SK-N-SH (cell line): Measurements from ENCODE around the gene MAP4K4. TPM values are rescaled to one million over a fixed set of nuclear protein-coding genes. Genes with fewer than 3 reads are reported as not detected.

ENCODE experiments used
- CTCF ChIA-PET: fragments of 300-600, 350-600 bp; formaldehyde crosslinking; extraction: SDS; loops from one replicate; lab custom pipeline; 2021; lab: Yijun Ruan, JAX
- POLR2A ChIA-PET: fragments of 350-600 bp; sonication (Branson Sonifier 250); formaldehyde crosslinking; extraction: SDS; loops from one replicate; lab custom pipeline; 2020; ENCODE audit warnings: antibody characterized with exemption, inconsistent platforms; lab: Yijun Ruan, JAX
- DNase-seq: peaks from one replicate; pipeline ENCODE4 v3.0.0; 2012
- H2AFZ ChIP-seq: fragments of 200-600 bp; sonication (generic); 2 replicates; pipeline ENCODE4 v1.8.1; 2016; ENCODE audit warnings: antibody characterized with exemption, mild to moderate bottlenecking, low read depth
- H3F3A ChIP-seq: fragments of 200-600 bp; sonication (generic); replicated peaks from 2 replicates; pipeline ENCODE3; 2016; ENCODE audit warnings: antibody characterized with exemption, mild to moderate bottlenecking; ENCODE audit not compliant: insufficient read depth
- H3K27ac ChIP-seq, 2 experiments: fragments of 200-500 bp in 1 of 2; fragments of 200-600 bp in 1 of 2; sonication (Bioruptor generic) in 1 of 2; sonication (generic), shearing (Covaris generic) in 1 of 2; 2 replicates each; pipeline versions ENCODE4 v1.5.1 to v1.6.1; 2014 to 2016; ENCODE audit warnings: low read depth in 2 of 2, inconsistent platforms in 1 of 2, low read length in 1 of 2, mild to moderate bottlenecking in 1 of 2, mixed read lengths in 1 of 2
- H3K27me3 ChIP-seq: fragments of 200-600 bp; sonication (generic), shearing (Covaris generic); 2 replicates; pipeline ENCODE4 v1.6.1; 2016; ENCODE audit warnings: mixed run types; ENCODE audit not compliant: insufficient read depth
- H3K36me3 ChIP-seq, 2 experiments: fragments of 200-500 bp in 1 of 2; fragments of 200-600 bp in 1 of 2; sonication (Bioruptor generic) in 1 of 2; sonication (generic) in 1 of 2; replicated peaks in 1 of 2; 2 replicates each; pipeline versions ENCODE3 to v1.5.1; 2014 to 2016; ENCODE audit warnings: low read length in 1 of 2, mild to moderate bottlenecking in 1 of 2; ENCODE audit not compliant: insufficient read depth in 2 of 2, control insufficient read depth in 1 of 2
- H3K4me1 ChIP-seq, 2 experiments: fragments of 200-500 bp in 1 of 2; fragments of 200-600 bp in 1 of 2; sonication (Bioruptor generic) in 1 of 2; sonication (generic), shearing (Covaris generic) in 1 of 2; 2 replicates each; pipeline versions ENCODE4 v1.5.1 to v1.6.1; 2014 to 2016; ENCODE audit warnings: low read depth in 1 of 2, low read length in 1 of 2, mixed run types in 1 of 2; ENCODE audit not compliant: insufficient read depth in 2 of 2, control insufficient read depth in 1 of 2
- H3K4me2 ChIP-seq: fragments of 200-600 bp; sonication (generic), shearing (Covaris generic); 2 replicates; pipeline ENCODE4 v1.6.1; 2017; ENCODE audit warnings: mixed run types
- H3K4me3 ChIP-seq, 2 experiments: fragments of 200-500 bp in 1 of 2; fragments of 200-600 bp in 1 of 2; sonication (Bioruptor generic) in 1 of 2; sonication (generic), shearing (Covaris generic) in 1 of 2; 2 replicates each; pipeline versions ENCODE4 v1.5.1 to v1.8.1; 2014 to 2016; ENCODE audit warnings: low read depth in 2 of 2, inconsistent platforms in 1 of 2, low read length in 1 of 2, mild to moderate bottlenecking in 1 of 2, mixed read lengths in 1 of 2, moderate library complexity in 1 of 2
- H3K79me2 ChIP-seq: fragments of 200-600 bp; sonication (generic); 2 replicates; pipeline ENCODE4 v1.8.1; 2017; ENCODE audit warnings: mild to moderate bottlenecking; ENCODE audit not compliant: insufficient read depth
- H3K9ac ChIP-seq: fragments of 200-600 bp; sonication (generic); 2 replicates; pipeline ENCODE4 v1.6.1; 2017; ENCODE audit warnings: mixed run types
- H3K9me2 ChIP-seq: fragments of 200-600 bp; sonication (generic); 2 replicates; pipeline ENCODE4 v1.6.1; 2017; ENCODE audit warnings: mixed run types
- H3K9me3 ChIP-seq: fragments of 200-600 bp; sonication (generic); 2 replicates; pipeline ENCODE4 v1.6.1; 2017; ENCODE audit warnings: mixed run types, mild to moderate bottlenecking, moderate library complexity
- H4K20me1 ChIP-seq: fragments of 200-600 bp; sonication (generic); 2 replicates; pipeline ENCODE4 v1.6.1; 2017; ENCODE audit warnings: mild to moderate bottlenecking, mixed run types; ENCODE audit not compliant: insufficient read depth
- ELF1 ChIP-seq: IDR thresholded peaks from 2 replicates; pipeline ENCODE4 v1.4.0; 2012
- EP300 ChIP-seq, 2 experiments: IDR thresholded peaks; 2 replicates each; pipeline versions ENCODE4 v1.4.0 to v1.6.1; 2012; ENCODE audit warnings: borderline replicate concordance in 1 of 2, low read depth in 1 of 2, low read length in 1 of 2
- FOSL2 ChIP-seq: IDR thresholded peaks from 2 replicates; pipeline ENCODE4 v1.4.0; 2012; ENCODE audit warnings: low read depth, mild to moderate bottlenecking, moderate library complexity, borderline replicate concordance
- FOXJ3 ChIP-seq: sonication (generic); formaldehyde crosslinking; IDR thresholded peaks from 2 replicates; pipeline ENCODE4 v1.5.1; 2020; ENCODE audit warnings: mild to moderate bottlenecking, missing genetic modification reagents
- FOXM1 ChIP-seq: IDR thresholded peaks from 2 replicates; pipeline ENCODE4 v1.4.0; 2012; ENCODE audit warnings: low read depth, mild to moderate bottlenecking
- GABPA ChIP-seq: IDR thresholded peaks from 2 replicates; pipeline ENCODE4 v1.4.0; 2012; ENCODE audit warnings: low read depth, mild to moderate bottlenecking
- JUND ChIP-seq: IDR thresholded peaks from 2 replicates; pipeline ENCODE4 v1.4.0; 2012
- MEF2A ChIP-seq: IDR thresholded peaks from 2 replicates; pipeline ENCODE4 v1.4.0; 2012; ENCODE audit warnings: low read depth, borderline replicate concordance
- MXI1 ChIP-seq: IDR thresholded peaks from 2 replicates; pipeline ENCODE4 v1.6.1; 2012; ENCODE audit warnings: mild to moderate bottlenecking, low read depth, low read length, improper control_type of control experiment
- NFIC ChIP-seq: IDR thresholded peaks from 2 replicates; pipeline ENCODE4 v1.4.0; 2012; ENCODE audit warnings: borderline replicate concordance
- NRF1 ChIP-seq: IDR thresholded peaks from 2 replicates; pipeline ENCODE4 v1.6.1; 2012; ENCODE audit warnings: low read depth, mild to moderate bottlenecking, low read length
- POLR2AphosphoS5 ChIP-seq: IDR thresholded peaks from 2 replicates; pipeline ENCODE4 v1.6.1; 2012; ENCODE audit warnings: low read depth, low read length
- TCF12 ChIP-seq: IDR thresholded peaks from 2 replicates; pipeline ENCODE4 v1.4.0; 2012
- YY1 ChIP-seq: IDR thresholded peaks from 2 replicates; pipeline ENCODE4 v1.4.0; 2012; ENCODE audit warnings: low read depth, mild to moderate bottlenecking
- WGBS: methylation state at CpG from one replicate; pipeline ENCODE4 v1.1.6; 2017; ENCODE audit warnings: low lambda C conversion rate; 5-methylcytosine and 5-hydroxymethylcytosine counted together
- polyA plus RNA-seq, 3 experiments: library from polyadenylated mRNA; depleted of rRNA; stranded (reverse); fragments of >200 nt; gene quantifications; 2 replicates each; pipeline ENCODE4 v1.2.3, GENCODE V29; 2012
- TF ChIP-seq, protein P1 (sequence below): IDR thresholded peaks from 2 replicates; pipeline ENCODE4 v1.6.1; 2012; ENCODE audit warnings: mild to moderate bottlenecking, low read depth, low read length, moderate library complexity
- TF ChIP-seq, protein P2 (sequence below): IDR thresholded peaks from 2 replicates; pipeline ENCODE4 v1.4.0; 2012; ENCODE audit warnings: low read depth, borderline replicate concordance
- TF ChIP-seq, protein P3 (sequence below): IDR thresholded peaks from 2 replicates; pipeline ENCODE4; 2012
- TF ChIP-seq, protein P4 (sequence below): IDR thresholded peaks from 2 replicates; pipeline ENCODE4 v1.4.0; 2012; ENCODE audit warnings: low read depth
- TF ChIP-seq, protein P5 (sequence below): IDR thresholded peaks from 2 replicates; pipeline ENCODE4 v1.4.0; 2012; ENCODE audit warnings: low read depth, borderline replicate concordance

MAP4K4 gene
- polyA plus RNA-seq, 1 of the 3 experiments (the other 2 are of a cell fraction), result 72.9 TPM

DNA sequence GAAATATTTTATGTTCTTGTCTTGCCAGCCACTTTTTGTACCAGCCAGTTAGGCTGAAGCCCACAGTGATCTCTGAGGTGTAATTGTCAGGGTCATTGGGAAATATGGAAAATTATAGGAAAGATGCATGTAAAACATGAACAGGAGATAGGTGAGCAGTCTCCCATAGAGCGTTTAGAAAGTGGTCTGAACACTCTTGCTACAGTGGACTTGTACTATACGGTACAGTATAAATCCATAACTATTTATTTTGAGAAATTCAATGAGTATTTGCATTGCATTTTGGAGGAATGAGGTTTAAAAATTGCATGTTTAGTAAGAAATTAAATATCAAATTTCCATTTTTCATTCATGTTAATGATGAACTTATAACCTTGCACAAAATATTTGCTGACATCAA is 20.8 kb upstream of the MAP4K4 start (continued):
- TF ChIP-seq, protein P1, sequence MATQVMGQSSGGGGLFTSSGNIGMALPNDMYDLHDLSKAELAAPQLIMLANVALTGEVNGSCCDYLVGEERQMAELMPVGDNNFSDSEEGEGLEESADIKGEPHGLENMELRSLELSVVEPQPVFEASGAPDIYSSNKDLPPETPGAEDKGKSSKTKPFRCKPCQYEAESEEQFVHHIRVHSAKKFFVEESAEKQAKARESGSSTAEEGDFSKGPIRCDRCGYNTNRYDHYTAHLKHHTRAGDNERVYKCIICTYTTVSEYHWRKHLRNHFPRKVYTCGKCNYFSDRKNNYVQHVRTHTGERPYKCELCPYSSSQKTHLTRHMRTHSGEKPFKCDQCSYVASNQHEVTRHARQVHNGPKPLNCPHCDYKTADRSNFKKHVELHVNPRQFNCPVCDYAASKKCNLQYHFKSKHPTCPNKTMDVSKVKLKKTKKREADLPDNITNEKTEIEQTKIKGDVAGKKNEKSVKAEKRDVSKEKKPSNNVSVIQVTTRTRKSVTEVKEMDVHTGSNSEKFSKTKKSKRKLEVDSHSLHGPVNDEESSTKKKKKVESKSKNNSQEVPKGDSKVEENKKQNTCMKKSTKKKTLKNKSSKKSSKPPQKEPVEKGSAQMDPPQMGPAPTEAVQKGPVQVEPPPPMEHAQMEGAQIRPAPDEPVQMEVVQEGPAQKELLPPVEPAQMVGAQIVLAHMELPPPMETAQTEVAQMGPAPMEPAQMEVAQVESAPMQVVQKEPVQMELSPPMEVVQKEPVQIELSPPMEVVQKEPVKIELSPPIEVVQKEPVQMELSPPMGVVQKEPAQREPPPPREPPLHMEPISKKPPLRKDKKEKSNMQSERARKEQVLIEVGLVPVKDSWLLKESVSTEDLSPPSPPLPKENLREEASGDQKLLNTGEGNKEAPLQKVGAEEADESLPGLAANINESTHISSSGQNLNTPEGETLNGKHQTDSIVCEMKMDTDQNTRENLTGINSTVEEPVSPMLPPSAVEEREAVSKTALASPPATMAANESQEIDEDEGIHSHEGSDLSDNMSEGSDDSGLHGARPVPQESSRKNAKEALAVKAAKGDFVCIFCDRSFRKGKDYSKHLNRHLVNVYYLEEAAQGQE, result no peak
- TF ChIP-seq EP300 (IDR thresholded peaks at IDR 0.05; ENCODE audit: borderline replicate concordance in 1 of 2, low read depth in 1 of 2, low read length in 1 of 2) (no peak), MEF2A (no peak), MXI1 (no peak), FOXM1 (no peak), ELF1 (no peak)

DNA sequence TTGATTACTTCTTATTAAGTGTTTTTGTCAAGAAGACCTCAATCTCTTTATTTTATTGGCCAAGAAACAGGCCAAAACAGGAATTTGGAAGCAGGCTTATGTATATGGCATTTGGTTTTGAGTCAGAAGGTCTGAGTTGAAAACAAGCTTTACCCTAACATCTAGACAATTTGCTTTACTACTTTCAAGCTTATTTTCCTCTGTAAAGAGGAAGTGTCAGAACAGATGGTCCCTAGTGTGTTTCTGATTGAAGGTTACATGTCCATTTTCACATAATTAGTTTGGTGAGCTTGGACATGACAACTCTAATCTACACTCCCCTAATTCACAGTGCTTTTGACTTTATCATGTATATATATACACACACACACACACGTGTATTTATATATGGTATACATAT is 19.8 kb upstream of the MAP4K4 start:
- no peak for DNase-seq
- 0 out of 2 replicates have a peak, but pooled peaks cover 2% of the 10 kb centered on the region for H3K9me3 ChIP-seq
- no peaks in the 10 kb centered on the region for H3K9me2 ChIP-seq
- no peak overlapping the region for H3K4me2 ChIP-seq
- no peaks in the 10 kb centered on the region for H3K79me2 ChIP-seq
- H3K27me3 ChIP-seq, result no peaks in the 10 kb centered on the region
- no peaks in the 10 kb centered on the region for H3F3A ChIP-seq
- TF ChIP-seq JUND (no peak), POLR2AphosphoS5 (no peak), FOXJ3 (CRISPR knock-in tag) (no peak)
- ChIA-PET POLR2A (no interaction called here), CTCF (no interaction called here)
- H3K36me3 ChIP-seq, result no peaks in the 10 kb centered on the region
- no peaks in the 10 kb centered on the region for H4K20me1 ChIP-seq
- 25% methylated on average over 1 of the region's 1 CpG for WGBS
- H3K4me3 ChIP-seq, result no peak overlapping the region
- no peak overlapping the region for H3K27ac ChIP-seq
- no peaks in the 10 kb centered on the region for H3K4me1 ChIP-seq
- H2AFZ ChIP-seq, result no peak overlapping the region
- H3K9ac ChIP-seq, result no peak overlapping the region

DNA sequence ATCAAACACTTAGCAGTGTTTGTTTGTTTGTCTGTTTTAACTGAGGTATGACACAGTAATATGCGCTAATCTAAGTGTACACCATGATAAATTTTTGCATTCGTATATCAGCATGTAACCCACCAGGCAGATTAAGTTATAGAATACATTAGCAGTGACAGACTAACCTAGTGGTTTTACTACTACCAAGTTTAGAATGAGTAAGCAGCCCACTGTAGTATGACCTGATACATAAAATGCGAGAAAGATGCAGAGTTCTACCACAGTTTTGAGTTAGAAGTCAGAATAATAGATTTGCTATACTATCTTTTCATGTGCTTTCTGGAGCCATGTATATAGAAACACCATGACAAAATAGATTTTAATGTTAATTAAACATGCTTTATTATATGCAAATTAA is 19.1 kb upstream of the MAP4K4 start:
- no peaks in the 10 kb centered on the region for H3K4me1 ChIP-seq
- no peak overlapping the region for H3K27ac ChIP-seq
- H3K79me2 ChIP-seq, result no peaks in the 10 kb centered on the region
- no peaks in the 10 kb centered on the region for H3K9me3 ChIP-seq
- CTCF ChIA-PET, result no interaction called here
- no peaks in the 10 kb centered on the region for H3K27me3 ChIP-seq
- no peak overlapping the region for H3K4me3 ChIP-seq
- no peak overlapping the region for H2AFZ ChIP-seq
- no peak overlapping the region for H3K4me2 ChIP-seq
- H3K36me3 ChIP-seq, result no peaks in the 10 kb centered on the region
- no peak overlapping the region for H3K9ac ChIP-seq
- no peaks in the 10 kb centered on the region for H4K20me1 ChIP-seq
- WGBS, result 97% methylated on average over 3 of the region's 3 CpGs
- POLR2A ChIA-PET, result no interaction called here
- DNase-seq, result no peak
- H3K9me2 ChIP-seq, result no peaks in the 10 kb centered on the region
- H3F3A ChIP-seq, result no peaks in the 10 kb centered on the region
- no peak for TF ChIP-seq YY1
- TF ChIP-seq GABPA, result no peak
- TF ChIP-seq, protein P2, sequence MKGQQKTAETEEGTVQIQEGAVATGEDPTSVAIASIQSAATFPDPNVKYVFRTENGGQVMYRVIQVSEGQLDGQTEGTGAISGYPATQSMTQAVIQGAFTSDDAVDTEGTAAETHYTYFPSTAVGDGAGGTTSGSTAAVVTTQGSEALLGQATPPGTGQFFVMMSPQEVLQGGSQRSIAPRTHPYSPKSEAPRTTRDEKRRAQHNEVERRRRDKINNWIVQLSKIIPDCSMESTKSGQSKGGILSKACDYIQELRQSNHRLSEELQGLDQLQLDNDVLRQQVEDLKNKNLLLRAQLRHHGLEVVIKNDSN, result no peak
- no peak for TF ChIP-seq FOXJ3 (CRISPR knock-in tag)
- TF ChIP-seq, protein P3, sequence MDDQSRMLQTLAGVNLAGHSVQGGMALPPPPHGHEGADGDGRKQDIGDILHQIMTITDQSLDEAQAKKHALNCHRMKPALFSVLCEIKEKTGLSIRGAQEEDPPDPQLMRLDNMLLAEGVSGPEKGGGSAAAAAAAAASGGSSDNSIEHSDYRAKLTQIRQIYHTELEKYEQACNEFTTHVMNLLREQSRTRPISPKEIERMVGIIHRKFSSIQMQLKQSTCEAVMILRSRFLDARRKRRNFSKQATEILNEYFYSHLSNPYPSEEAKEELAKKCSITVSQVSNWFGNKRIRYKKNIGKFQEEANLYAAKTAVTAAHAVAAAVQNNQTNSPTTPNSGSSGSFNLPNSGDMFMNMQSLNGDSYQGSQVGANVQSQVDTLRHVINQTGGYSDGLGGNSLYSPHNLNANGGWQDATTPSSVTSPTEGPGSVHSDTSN, result no peak
- TF ChIP-seq NFIC, result no peak
- TF ChIP-seq NRF1, result no peak
- TF ChIP-seq, protein P4, sequence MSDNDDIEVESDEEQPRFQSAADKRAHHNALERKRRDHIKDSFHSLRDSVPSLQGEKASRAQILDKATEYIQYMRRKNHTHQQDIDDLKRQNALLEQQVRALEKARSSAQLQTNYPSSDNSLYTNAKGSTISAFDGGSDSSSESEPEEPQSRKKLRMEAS, result no peak
- TF ChIP-seq, protein P5, sequence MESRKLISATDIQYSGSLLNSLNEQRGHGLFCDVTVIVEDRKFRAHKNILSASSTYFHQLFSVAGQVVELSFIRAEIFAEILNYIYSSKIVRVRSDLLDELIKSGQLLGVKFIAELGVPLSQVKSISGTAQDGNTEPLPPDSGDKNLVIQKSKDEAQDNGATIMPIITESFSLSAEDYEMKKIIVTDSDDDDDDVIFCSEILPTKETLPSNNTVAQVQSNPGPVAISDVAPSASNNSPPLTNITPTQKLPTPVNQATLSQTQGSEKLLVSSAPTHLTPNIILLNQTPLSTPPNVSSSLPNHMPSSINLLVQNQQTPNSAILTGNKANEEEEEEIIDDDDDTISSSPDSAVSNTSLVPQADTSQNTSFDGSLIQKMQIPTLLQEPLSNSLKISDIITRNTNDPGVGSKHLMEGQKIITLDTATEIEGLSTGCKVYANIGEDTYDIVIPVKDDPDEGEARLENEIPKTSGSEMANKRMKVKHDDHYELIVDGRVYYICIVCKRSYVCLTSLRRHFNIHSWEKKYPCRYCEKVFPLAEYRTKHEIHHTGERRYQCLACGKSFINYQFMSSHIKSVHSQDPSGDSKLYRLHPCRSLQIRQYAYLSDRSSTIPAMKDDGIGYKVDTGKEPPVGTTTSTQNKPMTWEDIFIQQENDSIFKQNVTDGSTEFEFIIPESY, result no peak
- TF ChIP-seq FOSL2, result no peak
- TF ChIP-seq TCF12, result no peak
